HepG2 (cell line): ENCODE measurements around the gene LRP1-AS. TPM values are rescaled to one million over a fixed set of nuclear protein-coding genes. Genes with fewer than 3 reads are reported as not detected.

Experiments used
- ATAC-seq: fragments of 200-7000 bp; cut with Tn5 transposase; 3 replicates; pipeline ENCODE4 v1.9.1; 2020; ENCODE audit warnings: mild to moderate bottlenecking, moderate library complexity
- BruUV-seq: library from RNA; stranded (reverse); fragments of 400-500 nt; replicated peaks from 2 replicates; lab custom pipeline; 2021; lab: Mats Ljungman, UMichigan
- CTCF ChIA-PET: fragments of 300-600 bp; formaldehyde crosslinking; extraction: SDS; loops from one replicate; lab custom pipeline; 2021; ENCODE audit warnings: low total read pairs, inconsistent platforms, low intra/inter-chr PET ratio; lab: Yijun Ruan, JAX
- POLR2A ChIA-PET: fragments of 350-600 bp; sonication (Branson Sonifier 250); formaldehyde crosslinking; loops from one replicate; lab custom pipeline; 2020; ENCODE audit warnings: antibody characterized with exemption, inconsistent platforms; lab: Yijun Ruan, JAX
- DNase-seq: peaks from one replicate; pipeline ENCODE4 v3.0.0-alpha.2; 2015; ENCODE audit warnings: low spot score
- FAIRE-seq: peaks from 3 replicates; lab custom pipeline; 2011; peaks lifted over from hg19 to GRCh38; lab: Jason Lieb, UNC
- H2AFZ ChIP-seq: one replicate; pipeline ENCODE4 v1.6.1; 2011; ENCODE audit warnings: low read length, inconsistent platforms
- H3K27ac ChIP-seq: fragments of 300-600 bp; 3 replicates; pipeline ENCODE4 v1.8.0; 2011; ENCODE audit warnings: mixed run types, mild to moderate bottlenecking, mixed read lengths, low read length, inconsistent platforms; ENCODE audit not compliant: insufficient read depth; ENCODE audit errors: extremely low read length
- H3K27me3 ChIP-seq, 2 experiments: fragments of 200-600 bp in 1 of 2; 2 replicates in 1 of 2; 3 replicates in 1 of 2; pipeline versions ENCODE4 v1.6.0 to v1.8.0; 2011; ENCODE audit warnings: low read length in 2 of 2, mild to moderate bottlenecking in 2 of 2, moderate library complexity in 2 of 2, inconsistent platforms in 1 of 2; ENCODE audit not compliant: insufficient read depth in 2 of 2, control insufficient read depth in 1 of 2
- H3K36me3 ChIP-seq, 2 experiments: fragments of 200-600 bp in 1 of 2; replicated peaks in 1 of 2; 2 replicates in 1 of 2; 3 replicates in 1 of 2; pipeline versions ENCODE4 v1.5.1 to v1.8.0; 2011; ENCODE audit warnings: low read length in 2 of 2, inconsistent platforms in 1 of 2; ENCODE audit not compliant: insufficient read depth in 2 of 2, control insufficient read depth in 1 of 2
- H3K4me1 ChIP-seq: 2 replicates; pipeline ENCODE4 v1.5.1; 2012; ENCODE audit warnings: low read length, inconsistent platforms; ENCODE audit not compliant: insufficient read depth
- H3K4me2 ChIP-seq: 2 replicates; pipeline ENCODE4 v1.6.0; 2011; ENCODE audit warnings: low read depth, low read length, inconsistent platforms
- H3K4me3 ChIP-seq, 3 experiments: fragments of 200-600 bp in 1 of 3; sonication (generic), shearing (Covaris generic) in 1 of 3; replicated peaks in 1 of 3; 2 replicates each; pipeline ENCODE4 v1.5.1; 2011 to 2016; ENCODE audit warnings: low read length in 3 of 3, inconsistent platforms in 2 of 3, low read depth in 2 of 3, mild to moderate bottlenecking in 2 of 3, control low read depth in 1 of 3, mixed read lengths in 1 of 3; ENCODE audit not compliant: insufficient read depth in 1 of 3
- H3K79me2 ChIP-seq: one replicate; pipeline ENCODE4 v1.6.1; 2011; ENCODE audit warnings: low read length, inconsistent platforms; ENCODE audit not compliant: insufficient read depth
- H3K9ac ChIP-seq: 2 replicates; pipeline ENCODE4 v1.6.0; 2011; ENCODE audit warnings: mild to moderate bottlenecking, low read depth, low read length, inconsistent platforms; ENCODE audit not compliant: insufficient read depth
- H3K9me3 ChIP-seq: 2 replicates; pipeline ENCODE4 v1.5.1; 2012; ENCODE audit warnings: mild to moderate bottlenecking, low read length
- H4K20me1 ChIP-seq: 2 replicates; pipeline ENCODE4 v1.6.0; 2011; ENCODE audit warnings: inconsistent platforms, mild to moderate bottlenecking, low read length, moderate library complexity; ENCODE audit not compliant: insufficient read depth
- FOXJ3 ChIP-seq: sonication (generic); formaldehyde crosslinking; IDR thresholded peaks from 2 replicates; pipeline ENCODE4 v1.4.0; 2020; ENCODE audit warnings: missing genetic modification reagents, mild to moderate bottlenecking, borderline replicate concordance
- MXD3 ChIP-seq: IDR thresholded peaks from 2 replicates; pipeline ENCODE4 v1.6.1; 2016; ENCODE audit warnings: mild to moderate bottlenecking, missing biosample characterization, missing genetic modification reagents
- MYC ChIP-seq: sonication (generic); formaldehyde crosslinking; IDR thresholded peaks from 2 replicates; pipeline ENCODE4 v1.9.0; 2021; ENCODE audit warnings: missing genetic modification reagents, borderline replicate concordance
- NFKB2 ChIP-seq: sonication (generic); formaldehyde crosslinking; IDR thresholded peaks from 2 replicates; pipeline ENCODE4 v1.4.0; 2020; ENCODE audit warnings: missing genetic modification reagents, borderline replicate concordance
- PITX1 ChIP-seq: sonication (generic); formaldehyde crosslinking; IDR thresholded peaks from 2 replicates; pipeline ENCODE4 v1.5.1; 2020; ENCODE audit warnings: mild to moderate bottlenecking, missing genetic modification reagents
- RBAK ChIP-seq: sonication (generic); formaldehyde crosslinking; IDR thresholded peaks from 2 replicates; pipeline ENCODE4 v1.5.1; 2020; ENCODE audit warnings: mild to moderate bottlenecking, missing genetic modification reagents
- RFX1 ChIP-seq: fragments of 450-650 bp; IDR thresholded peaks from 2 replicates; pipeline ENCODE4 v1.6.1; 2017
- U2AF1 ChIP-seq: fragments of 200-400 bp; formaldehyde crosslinking; optimal IDR thresholded peaks from 2 replicates; pipeline ENCODE3; 2017; ENCODE audit warnings: mild to moderate bottlenecking, low read depth, low read length
- ZNF335 ChIP-seq: sonication (generic); formaldehyde crosslinking; IDR thresholded peaks from 2 replicates; pipeline ENCODE4 v1.4.0; 2020; ENCODE audit warnings: missing genetic modification reagents
- ZNF547 ChIP-seq: sonication (generic); formaldehyde crosslinking; IDR thresholded peaks from 2 replicates; pipeline ENCODE4 v1.5.1; 2020; ENCODE audit warnings: mild to moderate bottlenecking, missing genetic modification reagents
- ZNF775 ChIP-seq: sonication (generic); formaldehyde crosslinking; IDR thresholded peaks from 2 replicates; pipeline ENCODE4 v1.4.0; 2020; ENCODE audit warnings: missing genetic modification reagents, mild to moderate bottlenecking, moderate library complexity, borderline replicate concordance
- WGBS: methylation state at CpG from one replicate; pipeline ENCODE4 v1.1.6; 2017; ENCODE audit warnings: low lambda C conversion rate; 5-methylcytosine and 5-hydroxymethylcytosine counted together
- in situ Hi-C: cut with HindIII; loops from 2 replicates; pipeline ENCODE4 v1.10.0; 2017; ENCODE audit warnings: low pct_unique_long_range_greater_than_20kb; ENCODE audit not compliant: extremely low pct_ligation_motif_present
- intact Hi-C: fragments of 100-400 bp; cut with micrococcal nuclease; formaldehyde crosslinking; loops from one replicate; pipeline ENCODE4 v1.10.0; 2022; ENCODE audit not compliant: unreplicated experiment
- polyA plus RNA-seq, 8 experiments: library from polyadenylated mRNA; depleted of rRNA in 3 of 8; stranded (reverse) in 7 of 8; unstranded in 1 of 8; fragments of >200 nt; fragmentation: Illumina TruSeq in 4 of 8; extraction: Trizol in 4 of 8; gene quantifications; 2 replicates each; pipeline versions ENCODE4 v1.2.1 to v1.2.3, GENCODE V29; 2011 to 2016; ENCODE audit warnings: low read depth in 4 of 8, missing spikeins in 1 of 8, mixed read lengths in 1 of 8; ENCODE audit not compliant: insufficient read depth in 1 of 8
- total RNA-seq, 5 experiments: library from RNA; depleted of rRNA; stranded (reverse); fragments of >200 nt; fragmentation: Illumina TruSeq; extraction: Trizol; gene quantifications; 2 replicates each; pipeline ENCODE4 v1.2.3, GENCODE V29; 2016; ENCODE audit warnings: low read depth in 1 of 5
- TF ChIP-seq, protein P1 (sequence below): sonication (generic); formaldehyde crosslinking; IDR thresholded peaks from 2 replicates; pipeline ENCODE4 v1.5.0; 2020; ENCODE audit warnings: missing genetic modification reagents
- TF ChIP-seq, protein P2 (sequence below): sonication (generic); formaldehyde crosslinking; IDR thresholded peaks from 2 replicates; pipeline ENCODE4 v1.8.1; 2023; ENCODE audit warnings: missing genetic modification reagents, inconsistent platforms, borderline replicate concordance

The LRP1-AS gene
- total and polyA plus RNA-seq, 2 of the 13 experiments (the other 11 are each of a cell fraction or from before 2014, with no cell fraction given): 0.20 TPM; not detected in 1

DNA sequence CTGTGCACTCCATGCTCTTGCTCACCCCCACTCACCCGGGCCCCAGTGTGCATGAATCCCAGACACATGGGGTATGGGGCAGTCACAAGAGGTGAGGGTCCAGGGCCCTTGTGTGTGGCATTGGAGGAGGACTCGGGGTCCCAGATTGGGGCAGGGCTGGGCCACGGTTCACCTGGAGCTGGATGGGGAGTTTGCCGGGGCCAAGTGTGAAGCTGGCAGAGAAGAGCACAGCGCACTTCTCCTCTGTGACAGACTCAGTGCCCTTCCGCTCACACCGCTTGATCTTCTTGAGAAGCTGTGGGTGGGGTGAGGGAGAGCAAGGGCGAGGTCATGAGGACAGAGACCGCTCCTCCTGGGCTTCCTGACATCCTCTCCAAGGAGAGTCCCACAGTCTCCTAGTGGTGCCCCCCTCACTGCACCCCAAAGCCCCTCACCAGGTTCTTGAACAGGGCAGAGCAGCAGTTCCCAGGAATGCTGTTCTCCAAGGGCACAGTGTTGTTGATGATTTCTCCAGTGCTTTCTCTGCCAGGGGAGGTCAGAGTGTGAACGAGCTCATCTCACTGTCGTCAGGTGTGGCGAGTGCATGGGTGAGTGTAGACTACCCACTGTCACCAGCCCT, 43.0 kb downstream of the LRP1-AS start:
- in situ Hi-C loops: no loop called here
- H3K27me3 ChIP-seq: no peaks in the 10 kb centered on the region
- H3K9ac ChIP-seq: no peak overlapping the region
- ATAC-seq (no peak), FAIRE-seq (no peak), DNase-seq (no peak)
- CTCF ChIA-PET: no interaction called here
- no peaks in the 10 kb centered on the region for H4K20me1 ChIP-seq
- POLR2A ChIA-PET: interaction anchor here (1.0 to 13.5 kb wide), 6 partner anchors 7 to 25 kb away, joined by 3 to 309 read pairs (median 6); partner anchors contain the start of genes LRP1, NAB2, NEMP1 and STAT6
- BruUV-seq: no TSS peak
- H3K4me3 ChIP-seq: no peak overlapping the region
- no peak for TF ChIP-seq FOXJ3 (CRISPR knock-in tag)
- no peak for TF ChIP-seq ZNF547 (CRISPR knock-in tag)
- no peak for TF ChIP-seq RFX1
- TF ChIP-seq, protein P1, sequence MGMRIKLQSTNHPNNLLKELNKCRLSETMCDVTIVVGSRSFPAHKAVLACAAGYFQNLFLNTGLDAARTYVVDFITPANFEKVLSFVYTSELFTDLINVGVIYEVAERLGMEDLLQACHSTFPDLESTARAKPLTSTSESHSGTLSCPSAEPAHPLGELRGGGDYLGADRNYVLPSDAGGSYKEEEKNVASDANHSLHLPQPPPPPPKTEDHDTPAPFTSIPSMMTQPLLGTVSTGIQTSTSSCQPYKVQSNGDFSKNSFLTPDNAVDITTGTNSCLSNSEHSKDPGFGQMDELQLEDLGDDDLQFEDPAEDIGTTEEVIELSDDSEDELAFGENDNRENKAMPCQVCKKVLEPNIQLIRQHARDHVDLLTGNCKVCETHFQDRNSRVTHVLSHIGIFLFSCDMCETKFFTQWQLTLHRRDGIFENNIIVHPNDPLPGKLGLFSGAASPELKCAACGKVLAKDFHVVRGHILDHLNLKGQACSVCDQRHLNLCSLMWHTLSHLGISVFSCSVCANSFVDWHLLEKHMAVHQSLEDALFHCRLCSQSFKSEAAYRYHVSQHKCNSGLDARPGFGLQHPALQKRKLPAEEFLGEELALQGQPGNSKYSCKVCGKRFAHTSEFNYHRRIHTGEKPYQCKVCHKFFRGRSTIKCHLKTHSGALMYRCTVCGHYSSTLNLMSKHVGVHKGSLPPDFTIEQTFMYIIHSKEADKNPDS (CRISPR knock-in tag): no peak
- TF ChIP-seq MYC (CRISPR knock-in tag): no peak
- no peak for TF ChIP-seq MXD3 (CRISPR knock-in tag)
- no peak for TF ChIP-seq NFKB2 (CRISPR knock-in tag)
- no peak for TF ChIP-seq ZNF335 (CRISPR knock-in tag)
- no peak for TF ChIP-seq PITX1 (CRISPR knock-in tag)
- TF ChIP-seq, protein P2, sequence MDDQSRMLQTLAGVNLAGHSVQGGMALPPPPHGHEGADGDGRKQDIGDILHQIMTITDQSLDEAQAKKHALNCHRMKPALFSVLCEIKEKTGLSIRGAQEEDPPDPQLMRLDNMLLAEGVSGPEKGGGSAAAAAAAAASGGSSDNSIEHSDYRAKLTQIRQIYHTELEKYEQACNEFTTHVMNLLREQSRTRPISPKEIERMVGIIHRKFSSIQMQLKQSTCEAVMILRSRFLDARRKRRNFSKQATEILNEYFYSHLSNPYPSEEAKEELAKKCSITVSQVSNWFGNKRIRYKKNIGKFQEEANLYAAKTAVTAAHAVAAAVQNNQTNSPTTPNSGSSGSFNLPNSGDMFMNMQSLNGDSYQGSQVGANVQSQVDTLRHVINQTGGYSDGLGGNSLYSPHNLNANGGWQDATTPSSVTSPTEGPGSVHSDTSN (CRISPR knock-in tag): no peak
- TF ChIP-seq U2AF1: no peak
- TF ChIP-seq ZNF775 (CRISPR knock-in tag): no peak
- no peak for TF ChIP-seq RBAK (CRISPR knock-in tag)
- H3K4me1 ChIP-seq: peaks cover 48% of the 10 kb centered on the region
- H3K79me2 ChIP-seq: no peaks in the 10 kb centered on the region
- no peak overlapping the region for H2AFZ ChIP-seq
- H3K27ac ChIP-seq: no peak overlapping the region
- intact Hi-C loops: no loop called here
- peaks cover 11 to 16% of the 10 kb centered on the region in 2 experiments; a peak in 4 of 5 replicates for H3K36me3 ChIP-seq
- WGBS: 96% methylated on average over 12 of the region's 12 CpGs
- no peak overlapping the region for H3K4me2 ChIP-seq
- no peaks in the 10 kb centered on the region for H3K9me3 ChIP-seq
